HG03039 (cell line): Measurements from ENCODE around the gene SRM.
A peak's percentile ranks its signal among the peaks of the same experiment; 100 is the strongest.
"Not testable (repeated sequence)": the region's sequence is repeated elsewhere in the genome, so short reads cannot be mapped to it uniquely, and the experiment has no call there.

Experiments used
- ATAC-seq: cut with Tn5 transposase; IDR thresholded peaks from one replicate; pipeline ENCODE4 v1.9.1; 2021; ENCODE audit warnings: mild to moderate bottlenecking, moderate library complexity; ENCODE audit not compliant: unreplicated experiment

Gene SRM

GRCh38 chr1:11059968-11060830 is at the start of gene SRM:
TSS of gene SRM (minus strand) at chr1:11060018. CDS start at chr1:11059943, 75 bp downstream.
- peak; percentile 81 for ATAC-seq

- no peak for ATAC-seq
Observed at GRCh38 chr1:11109047-11109760, 49.4 kb upstream of the SRM start.

GRCh38 chr1:11107599-11107998 is 47.8 kb upstream of the SRM start:
- no peak for ATAC-seq

- ATAC-seq, result no peak
Observed at GRCh38 chr1:11105586-11105985, 45.8 kb upstream of the SRM start.

GRCh38 chr1:11101347-11101746 is 41.5 kb upstream of the SRM start:
- ATAC-seq, result no peak

- not testable (repeated sequence) for ATAC-seq
Observed at GRCh38 chr1:11100806-11101205, 41.0 kb upstream of the SRM start.

GRCh38 chr1:11100149-11100493 is 40.3 kb upstream of the SRM start:
- ATAC-seq, result no peak

GRCh38 chr1:11099310-11100148 is 39.7 kb upstream of the SRM start, which contains the start of gene EXOSC10:
TSS of gene EXOSC10 (minus strand) at chr1:11099869. CDS start at chr1:11099831, 38 bp downstream.
- peak; percentile 86 for ATAC-seq

- no peak for ATAC-seq
Observed at GRCh38 chr1:11098931-11099309, 39.1 kb upstream of the SRM start.

- not testable (repeated sequence) for ATAC-seq
Observed at GRCh38 chr1:11083784-11084183, 24.0 kb upstream of the SRM start.

GRCh38 chr1:11080931-11081330 is 21.1 kb upstream of the SRM start:
- ATAC-seq, result no peak

- no peak for ATAC-seq
Observed at GRCh38 chr1:11078631-11079030, 18.8 kb upstream of the SRM start.

- ATAC-seq, result not testable (repeated sequence)
Observed at GRCh38 chr1:11073398-11073797, 13.6 kb upstream of the SRM start.

GRCh38 chr1:11072216-11072917 is 12.5 kb upstream of the SRM start:
- no peak for ATAC-seq

- no peak for ATAC-seq
Observed at GRCh38 chr1:11071463-11072215, 11.8 kb upstream of the SRM start.

- ATAC-seq, result no peak
Observed at GRCh38 chr1:11070876-11071275, 11.1 kb upstream of the SRM start.

- ATAC-seq, result no peak
Observed at GRCh38 chr1:11068600-11069473, 9.0 kb upstream of the SRM start.

- no peak for ATAC-seq
Observed at GRCh38 chr1:11067716-11068599, 8.1 kb upstream of the SRM start.
